ELF-1 (cell line): ENCODE data around the gene CPLANE1.
"Not testable (repeated sequence)": the region's sequence is repeated elsewhere in the genome, so short reads cannot be mapped to it uniquely, and the experiment has no call there.

Source experiments
- DNase-seq: peaks from one replicate; pipeline ENCODE4 v3.0.0-alpha.2; 2016; ENCODE audit warnings: low read depth, low spot score

The CPLANE1 gene

DNA sequence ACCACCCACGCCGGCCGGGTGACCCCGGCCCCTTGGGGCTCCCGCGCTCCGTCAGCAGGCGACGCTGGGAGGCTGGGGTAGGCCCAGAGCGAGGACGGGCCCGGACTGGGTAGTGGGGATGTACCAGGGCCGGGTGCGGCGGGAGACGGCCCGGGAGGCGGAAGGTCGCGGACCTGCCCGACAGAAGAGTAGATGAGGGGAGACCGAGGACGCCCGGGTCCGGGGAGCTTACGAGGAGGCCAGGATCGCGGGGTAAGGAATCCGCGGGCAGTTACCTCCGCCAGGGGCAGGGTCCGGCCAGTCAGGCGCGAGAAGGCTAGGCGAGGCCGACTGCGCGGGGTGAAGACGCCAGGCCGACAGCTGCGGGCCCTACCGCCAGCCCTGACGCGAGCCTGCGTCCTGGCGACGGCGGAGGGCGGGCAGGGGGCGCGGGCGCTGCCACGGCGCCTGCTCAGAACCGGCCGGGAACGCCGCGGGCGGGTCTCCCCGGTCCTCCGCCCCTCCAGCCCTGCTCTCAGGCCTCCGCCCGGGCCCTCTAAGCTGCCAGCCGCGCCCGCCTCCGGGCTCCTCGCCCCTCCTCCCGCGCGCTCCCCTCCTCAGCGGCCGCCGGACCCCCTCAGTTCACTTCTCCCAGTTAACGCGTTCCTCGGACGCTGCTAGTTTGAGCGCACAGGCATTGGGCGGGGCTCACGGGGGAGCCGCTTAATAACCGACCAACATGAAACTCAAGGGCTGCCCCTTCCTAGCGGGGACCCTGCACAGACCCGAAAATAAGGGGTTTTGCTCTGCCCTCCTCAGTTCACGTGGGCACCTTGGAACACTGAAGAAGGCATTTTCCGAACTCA, at the start of gene CPLANE1:
Gene CPLANE1 (minus strand): TSS at position 407 of the 845 bp plus-strand sequence. CDS start 1,678 bp downstream, outside the sequence.
- DNase-seq = peak; percentile 87

DNA sequence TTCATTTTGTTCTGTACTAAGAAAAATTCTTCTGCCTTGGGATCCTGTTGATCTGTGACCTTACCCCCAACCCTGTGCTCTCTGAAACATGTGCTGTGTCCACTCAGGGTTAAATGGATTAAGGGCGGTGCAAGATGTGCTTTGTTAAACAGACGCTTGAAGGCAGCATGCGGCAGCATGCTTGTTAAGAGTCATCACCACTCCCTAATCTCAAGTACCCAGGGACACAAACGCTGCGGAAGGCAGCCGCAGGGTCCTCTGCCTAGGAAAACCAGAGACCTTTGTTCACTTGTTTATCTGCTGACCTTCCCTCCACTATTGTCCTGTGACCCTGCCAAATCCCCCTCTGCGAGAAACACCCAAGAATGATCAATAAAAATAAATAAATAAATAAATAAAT, 47.1 kb upstream of the CPLANE1 start:
- DNase-seq = not testable (repeated sequence)

DNA sequence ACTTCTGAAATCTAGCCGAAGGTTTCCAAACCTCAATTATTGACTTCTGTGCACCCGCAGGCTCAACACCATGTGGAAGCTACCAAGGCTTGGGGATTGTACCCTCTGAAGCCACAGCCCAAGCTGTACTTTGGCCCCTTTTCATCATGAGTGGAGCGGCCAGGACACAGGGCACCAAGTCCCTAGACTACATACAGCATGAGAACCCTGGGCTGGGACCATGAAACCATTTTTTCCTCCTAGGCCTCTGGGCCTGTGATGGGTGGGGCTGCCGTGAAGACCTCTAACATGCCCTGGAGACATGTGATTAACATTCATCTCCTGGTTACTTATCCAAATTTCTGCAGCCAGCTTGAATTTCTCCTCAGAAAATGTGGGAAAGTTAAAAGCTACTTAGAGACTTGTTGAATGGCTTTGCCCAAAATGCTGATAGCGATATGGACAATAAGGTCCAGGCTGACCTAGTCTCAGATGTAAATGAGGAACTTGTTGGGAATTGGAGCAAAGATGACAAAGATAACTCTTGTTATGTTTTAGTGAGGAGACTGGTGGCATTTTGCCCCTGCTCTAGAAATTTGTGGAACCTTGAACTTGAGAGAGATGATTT, 34.1 kb upstream of the CPLANE1 start:
- peak; percentile 4 for DNase-seq

DNA sequence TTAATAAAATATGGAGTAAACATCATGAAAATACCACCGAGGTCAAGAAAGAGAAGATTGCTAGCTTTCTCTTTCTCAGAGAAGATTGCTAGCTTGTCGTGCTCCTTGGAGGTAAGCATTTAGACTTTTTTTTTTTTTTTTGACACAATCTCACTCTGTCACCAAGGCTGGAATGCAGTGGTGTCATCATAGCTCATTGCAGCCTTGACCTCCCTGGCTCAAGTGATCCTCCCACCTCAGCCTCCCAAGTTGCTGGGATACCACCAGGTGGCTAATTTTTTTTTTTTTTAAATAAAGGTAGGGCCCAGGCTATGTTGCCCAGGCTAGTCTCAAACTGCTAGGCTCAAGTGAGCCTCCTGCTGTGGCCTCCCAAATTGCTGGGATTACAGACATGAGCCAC, 26.3 kb upstream of the CPLANE1 start:
- DNase-seq = no peak

DNA sequence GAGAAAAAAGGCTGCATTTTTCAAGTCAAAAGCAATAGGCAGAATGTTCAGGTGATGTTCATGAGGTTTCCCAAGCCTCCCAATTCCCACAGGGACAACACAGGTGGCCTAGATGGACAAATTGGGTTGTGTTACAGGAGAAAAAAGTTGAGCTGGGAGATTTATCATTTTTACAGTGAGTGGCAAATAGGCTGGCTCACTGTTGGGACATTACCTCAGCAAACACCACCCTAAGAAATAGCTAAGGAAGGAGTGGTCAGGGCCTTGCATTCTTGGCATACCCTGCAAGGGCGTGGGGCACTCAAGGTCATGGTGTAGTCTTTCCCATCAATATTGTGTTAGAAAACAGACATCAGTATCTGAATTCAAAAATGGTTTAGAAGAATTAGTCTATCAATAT, 23.3 kb upstream of the CPLANE1 start:
- peak; percentile 29 for DNase-seq

GRCh38 chr5:37268100-37268499, 18.9 kb upstream of the CPLANE1 start:
- not testable (repeated sequence) for DNase-seq

DNA sequence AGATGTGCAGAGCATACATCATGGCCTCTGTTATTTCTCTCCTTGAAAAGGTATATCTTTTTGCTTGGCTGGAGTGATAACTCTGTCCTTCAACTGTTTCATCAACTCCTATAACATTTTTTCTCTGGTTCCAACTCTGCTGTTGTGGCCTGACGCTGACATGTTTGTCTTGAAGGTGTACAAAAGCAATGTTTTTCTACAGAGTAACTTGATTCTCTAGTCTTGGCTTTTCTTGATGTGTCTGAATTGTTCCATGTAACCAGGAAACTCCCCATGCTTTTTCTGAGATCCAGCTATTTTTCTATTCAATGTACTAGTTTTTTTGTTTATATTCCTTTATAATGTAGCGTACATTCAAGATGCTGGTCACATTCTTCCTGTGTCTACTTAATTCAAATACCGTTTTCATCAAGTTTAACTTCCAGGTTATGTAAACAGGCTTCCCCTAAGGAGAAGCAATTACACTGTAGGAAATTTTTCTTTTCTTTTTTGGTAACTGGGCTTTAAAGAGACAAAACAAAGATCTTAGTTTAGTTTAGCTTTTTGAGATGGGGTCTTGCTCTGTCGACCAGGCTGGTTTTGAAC, 6.7 kb upstream of the CPLANE1 start:
- DNase-seq = no peak

- no peak for DNase-seq
Observed at GRCh38 chr5:37254581-37254980, 5.4 kb upstream of the CPLANE1 start.

GRCh38 chr5:37251665-37252064, 2.5 kb upstream of the CPLANE1 start:
- no peak for DNase-seq

DNA sequence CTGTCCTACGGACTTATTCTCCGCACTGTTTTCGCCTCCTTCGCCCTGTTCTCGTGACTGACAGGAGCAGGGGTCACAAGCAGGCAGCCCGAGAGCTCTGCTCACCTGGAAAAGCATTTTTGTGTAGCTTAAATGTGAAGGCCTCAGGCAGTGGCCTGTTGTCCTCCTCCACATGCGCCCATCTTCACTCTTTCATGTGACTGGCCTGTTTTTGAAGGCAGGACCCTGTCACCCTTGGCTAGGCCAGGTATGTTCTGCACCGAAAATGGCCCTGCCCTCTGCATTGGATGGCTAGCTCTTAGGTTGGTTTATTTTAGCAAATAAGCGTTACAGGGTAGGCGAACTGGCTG, 614 bp upstream of the CPLANE1 start:
- DNase-seq = peak; percentile 58

DNA sequence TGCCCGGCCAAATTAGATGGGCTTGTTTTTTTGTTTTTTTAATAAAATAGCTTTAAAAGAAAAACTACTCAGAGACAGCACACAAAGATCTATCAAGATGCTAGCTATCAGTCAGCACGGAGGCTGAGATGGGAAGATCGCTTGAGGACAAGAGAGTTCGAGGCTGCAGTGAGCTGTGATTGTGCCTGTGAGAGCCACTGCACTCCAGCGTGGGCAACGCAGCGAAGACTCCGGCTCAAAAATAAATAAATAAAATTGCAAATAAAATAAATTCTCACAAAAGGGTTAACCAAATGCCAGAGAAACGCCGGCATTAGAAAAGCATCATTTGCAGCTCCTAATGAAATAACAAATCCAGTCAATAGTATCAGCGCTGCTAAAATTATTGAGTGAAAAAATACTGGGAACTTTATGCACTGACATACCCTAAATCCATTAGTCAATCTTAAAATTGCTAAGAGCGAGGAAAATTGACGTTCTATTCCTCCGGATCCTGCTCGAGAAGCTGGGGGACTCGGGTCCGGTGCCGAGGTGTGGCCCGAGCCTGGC, 681 bp downstream of the CPLANE1 start:
- DNase-seq = peak; percentile 8

- no peak for DNase-seq
Observed at GRCh38 chr5:37247496-37247895, 1.7 kb downstream of the CPLANE1 start.

DNA sequence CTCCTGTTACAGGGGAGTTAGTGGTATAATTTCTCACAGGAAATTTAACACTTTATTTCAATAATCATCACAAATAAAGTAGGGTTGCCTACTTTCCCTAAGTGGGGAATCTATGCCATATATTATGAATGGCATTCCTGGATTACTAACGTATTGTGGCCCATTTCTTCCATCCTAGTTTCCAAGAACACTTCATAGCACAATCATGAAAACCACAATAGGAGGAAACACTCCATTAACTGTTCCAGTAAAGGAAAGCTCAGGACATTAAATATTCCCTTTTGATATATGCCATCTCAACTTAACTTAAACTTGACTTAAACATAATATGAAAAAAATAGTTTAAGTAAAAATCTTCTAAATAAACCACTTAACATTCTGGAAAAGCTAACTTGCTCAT, 2.1 kb downstream of the CPLANE1 start:
- DNase-seq = no peak

DNA sequence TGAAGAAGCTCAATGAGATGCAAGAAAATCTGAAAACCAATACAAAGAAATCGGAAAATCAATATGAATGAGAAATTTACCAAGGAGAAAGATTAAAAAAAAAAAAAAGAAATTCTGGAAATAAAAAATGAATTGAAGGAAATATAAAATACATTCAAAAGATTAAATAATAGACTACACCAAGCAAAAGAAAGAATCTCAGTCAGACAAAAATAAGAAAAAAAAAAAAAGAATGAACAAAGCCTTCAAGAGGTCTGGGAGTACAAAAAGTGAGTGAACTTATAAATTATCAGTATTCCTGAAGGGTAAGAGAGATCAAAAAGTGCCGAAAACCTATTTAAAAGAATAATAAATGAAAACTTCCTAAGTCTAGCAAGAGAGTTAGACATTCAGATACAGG, 14.9 kb downstream of the CPLANE1 start:
- DNase-seq = no peak

DNA sequence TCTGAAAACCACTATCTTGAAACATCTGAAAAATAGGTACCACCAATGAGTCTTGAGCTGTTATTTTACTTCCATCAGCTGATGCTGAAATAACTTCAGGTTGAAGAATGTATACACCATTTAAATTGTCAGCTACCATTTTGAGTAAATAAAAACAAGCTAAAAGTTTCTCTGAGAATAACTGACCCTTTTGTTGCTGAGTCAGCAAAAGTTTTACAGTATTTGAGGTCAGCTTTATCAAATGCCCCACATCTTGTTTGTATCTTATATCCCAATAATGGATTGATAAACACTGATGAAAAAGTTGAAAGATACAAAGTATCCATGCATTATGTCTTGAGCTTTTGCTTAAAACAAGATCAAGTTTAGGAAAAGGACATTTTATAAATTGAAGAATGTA, 22.8 kb downstream of the CPLANE1 start:
- DNase-seq = no peak

DNA sequence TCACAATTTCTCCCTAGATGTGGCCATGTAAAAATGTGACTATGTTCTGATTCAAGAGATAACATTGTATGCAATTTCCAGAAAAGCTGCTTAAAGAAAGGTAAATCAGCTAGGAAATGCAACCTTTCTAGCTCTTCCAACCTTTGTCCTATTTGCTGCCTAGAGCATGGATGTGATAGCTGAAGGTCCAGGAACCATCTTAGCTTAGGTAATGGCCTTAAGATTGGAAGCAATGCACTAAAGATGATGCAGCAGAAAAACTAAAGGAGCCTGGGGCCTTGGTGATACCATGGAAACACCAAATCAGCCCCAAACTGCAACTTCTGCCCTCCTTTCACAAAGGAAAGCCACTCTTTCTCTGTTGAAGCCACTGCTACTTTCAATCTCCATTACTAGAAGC, 27.0 kb downstream of the CPLANE1 start:
- DNase-seq = no peak

GRCh38 chr5:37220426-37220825, 28.8 kb downstream of the CPLANE1 start:
- not testable (repeated sequence) for DNase-seq

DNA sequence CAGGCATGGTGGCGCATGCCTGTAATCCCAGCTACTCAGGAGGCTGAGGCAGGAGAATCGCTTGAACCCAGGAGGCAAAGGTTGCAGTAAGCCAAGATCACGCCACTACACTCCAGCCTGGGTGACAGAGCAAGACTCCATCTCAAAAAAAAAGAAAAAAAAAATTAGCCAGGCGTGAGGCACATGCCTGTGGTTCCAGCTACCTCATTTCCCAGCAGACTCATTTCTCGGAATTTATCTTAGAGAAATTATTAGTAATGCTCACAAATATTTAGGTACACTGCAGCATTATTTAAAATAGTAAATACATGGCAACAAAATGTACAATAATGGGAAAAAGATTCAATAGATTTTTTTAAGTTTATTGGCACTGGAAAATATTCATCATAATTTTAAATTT, 29.8 kb downstream of the CPLANE1 start:
- DNase-seq = not testable (repeated sequence)

GRCh38 chr5:37217976-37218375, 31.2 kb downstream of the CPLANE1 start:
- no peak for DNase-seq

DNA sequence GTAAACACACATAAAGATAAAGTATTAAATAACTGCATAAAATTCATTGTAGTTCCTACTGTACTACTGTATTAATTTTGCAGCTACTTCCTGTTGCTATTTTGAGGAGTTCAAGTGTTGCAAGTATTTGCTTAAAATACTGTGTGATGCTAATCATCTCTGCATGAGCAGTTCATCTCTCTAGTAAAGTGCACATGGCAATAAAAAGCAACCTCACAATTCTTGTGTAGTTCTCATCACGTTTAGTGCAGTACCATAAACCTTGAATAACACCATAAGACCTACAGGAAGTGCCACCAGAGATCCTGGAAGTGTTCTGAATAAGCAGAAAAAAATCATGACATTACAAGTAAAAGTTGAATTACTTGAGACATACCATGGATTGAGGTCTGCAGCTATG, 34.6 kb downstream of the CPLANE1 start:
- no peak for DNase-seq

GRCh38 chr5:37212096-37212495, 37.1 kb downstream of the CPLANE1 start:
- no peak for DNase-seq

DNA sequence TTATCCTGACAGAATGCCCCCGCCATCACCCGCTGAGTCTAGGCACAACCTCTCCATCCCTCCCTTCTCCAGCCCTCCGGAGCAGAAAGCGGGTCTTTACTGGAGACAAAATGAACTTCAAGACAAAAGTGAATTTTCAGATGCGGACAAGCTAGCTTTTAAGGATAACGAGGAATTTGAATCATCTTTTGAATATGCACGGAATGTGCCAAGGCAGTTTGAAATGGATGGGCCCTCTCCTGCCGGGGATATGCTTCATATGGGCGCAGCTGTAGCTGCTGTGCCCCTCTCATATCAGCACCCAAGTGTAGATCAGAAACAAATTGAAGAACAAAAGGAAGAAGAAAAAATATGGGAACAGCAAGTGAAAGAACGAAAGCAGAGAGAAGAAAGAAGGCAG, 37.5 kb downstream of the CPLANE1 start:
- no peak for DNase-seq
